ENCODE results near the gene CPTP.

CPTP gene

GRCh38 chr1:1320666-1321448 is 3.7 kb upstream of the CPTP start:
- no peak for DNase-seq

- no peak for DNase-seq
Measured at GRCh38 chr1:1321477-1321876, 3.1 kb upstream of the CPTP start.

DNA sequence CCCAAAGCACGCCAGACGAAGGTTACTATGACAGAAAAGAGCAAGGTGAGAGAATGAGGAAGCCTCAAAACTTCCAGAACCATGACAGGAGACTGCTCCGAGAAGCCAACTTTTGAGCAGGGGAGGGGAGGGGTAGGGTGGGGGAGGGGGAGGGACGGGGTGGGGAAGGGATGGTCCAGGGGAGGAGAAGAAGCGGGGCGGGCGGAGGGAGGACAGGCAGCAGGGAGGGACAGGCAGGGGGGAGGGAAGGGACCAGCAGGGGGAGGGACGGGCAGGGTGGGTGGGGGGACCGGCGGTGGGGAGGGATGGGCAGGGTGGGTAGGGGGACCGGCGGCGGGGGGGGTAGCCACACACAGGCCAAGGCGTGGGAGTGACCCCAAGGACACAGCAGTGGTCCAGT is 2.2 kb upstream of the CPTP start:
- no peak for DNase-seq

- DNase-seq, result no peak
Measured at GRCh38 chr1:1322952-1323351, 1.6 kb upstream of the CPTP start.

DNA sequence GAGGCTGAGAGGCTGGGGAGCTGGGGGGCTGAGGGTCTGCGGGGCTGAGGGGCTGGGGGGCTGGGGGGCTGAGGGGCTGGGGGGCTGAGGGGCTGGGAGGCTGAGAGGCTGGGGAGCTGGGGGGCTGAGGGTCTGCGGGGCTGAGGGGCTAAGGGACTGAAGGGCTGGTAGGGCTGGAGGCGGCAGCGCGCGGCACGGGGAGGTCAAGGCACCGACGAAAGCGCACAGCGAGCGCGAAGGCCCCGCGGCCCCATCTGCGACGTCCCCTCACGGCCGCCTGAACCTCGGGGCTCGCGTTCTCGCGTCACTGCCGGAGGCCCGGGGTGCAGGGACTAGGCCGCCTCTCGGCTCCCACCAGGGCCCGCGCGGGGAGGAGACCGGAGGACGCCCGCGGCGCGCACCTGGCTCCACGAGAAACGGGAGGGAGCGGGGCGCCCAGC is 498 bp upstream of the CPTP start:
- DNase-seq, result no peak

DNA sequence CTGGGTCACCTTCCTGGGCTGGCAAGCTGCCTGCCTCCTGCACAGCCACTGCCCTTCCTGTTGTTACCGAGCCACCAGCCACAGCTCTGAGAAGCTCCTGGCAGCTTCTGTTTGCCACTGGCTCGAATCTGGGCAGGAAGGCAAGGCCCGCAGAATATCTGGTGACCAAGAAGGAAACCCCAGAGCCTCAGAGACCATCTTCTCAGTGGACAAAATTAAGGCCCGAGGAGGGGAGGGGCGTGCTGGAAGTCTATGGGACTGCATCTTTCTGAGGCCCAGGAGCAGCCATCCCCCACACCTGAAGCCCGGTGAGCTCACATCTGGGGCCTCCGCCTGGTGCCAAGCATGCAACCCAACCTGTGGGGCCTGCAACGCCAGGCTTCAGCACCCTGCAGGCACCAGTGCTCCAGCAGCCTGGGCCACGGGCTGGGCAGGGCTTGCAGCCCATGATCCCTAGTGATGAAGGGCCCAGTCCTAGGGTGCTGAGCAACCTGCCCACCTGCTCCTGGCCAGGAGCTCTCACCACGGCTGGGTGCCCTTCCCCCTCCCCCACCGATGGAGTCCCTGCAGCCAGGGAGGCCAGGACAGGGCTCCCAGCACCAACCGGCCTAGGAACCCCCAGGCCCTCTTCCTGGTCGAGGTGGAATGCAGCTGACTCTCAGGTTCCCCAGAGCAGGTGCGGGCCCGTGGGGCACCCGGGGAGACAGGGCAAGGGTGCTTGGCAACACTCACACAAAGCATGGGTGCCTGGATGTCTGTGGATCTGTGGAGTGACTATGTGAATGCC is 879 bp downstream of the CPTP start:
- DNase-seq, result no peak

DNA sequence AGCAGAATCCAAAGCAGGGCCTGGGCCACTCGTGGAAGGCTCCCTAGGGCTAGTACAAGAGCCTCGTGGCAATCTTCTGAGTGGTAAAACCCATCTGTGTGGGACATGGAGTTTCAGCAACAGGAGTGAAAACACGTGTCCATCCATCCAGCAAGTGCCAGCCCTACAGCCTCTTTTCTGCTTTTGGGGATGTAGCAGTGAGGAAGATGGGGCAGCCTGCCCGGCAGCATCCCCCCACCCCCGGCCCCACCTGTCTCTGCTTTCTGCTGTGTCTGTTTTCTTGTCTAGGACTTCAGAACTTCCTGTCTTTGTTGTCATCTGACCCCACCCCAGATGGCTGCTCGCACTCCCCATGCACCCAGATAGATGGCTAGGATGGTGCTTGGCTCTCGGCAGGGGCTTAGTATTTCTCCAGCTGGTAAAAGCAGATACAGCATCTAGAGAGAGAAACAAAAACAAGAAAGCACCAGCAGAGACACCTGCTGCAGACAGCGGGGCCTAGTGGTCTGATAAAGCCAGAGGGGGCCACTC is 1.5 kb downstream of the CPTP start:
- DNase-seq, result no peak

GRCh38 chr1:1327291-1327690 is 2.7 kb downstream of the CPTP start:
- DNase-seq, result no peak

GRCh38 chr1:1328254-1328653 is 3.7 kb downstream of the CPTP start:
- DNase-seq, result no peak

DNA sequence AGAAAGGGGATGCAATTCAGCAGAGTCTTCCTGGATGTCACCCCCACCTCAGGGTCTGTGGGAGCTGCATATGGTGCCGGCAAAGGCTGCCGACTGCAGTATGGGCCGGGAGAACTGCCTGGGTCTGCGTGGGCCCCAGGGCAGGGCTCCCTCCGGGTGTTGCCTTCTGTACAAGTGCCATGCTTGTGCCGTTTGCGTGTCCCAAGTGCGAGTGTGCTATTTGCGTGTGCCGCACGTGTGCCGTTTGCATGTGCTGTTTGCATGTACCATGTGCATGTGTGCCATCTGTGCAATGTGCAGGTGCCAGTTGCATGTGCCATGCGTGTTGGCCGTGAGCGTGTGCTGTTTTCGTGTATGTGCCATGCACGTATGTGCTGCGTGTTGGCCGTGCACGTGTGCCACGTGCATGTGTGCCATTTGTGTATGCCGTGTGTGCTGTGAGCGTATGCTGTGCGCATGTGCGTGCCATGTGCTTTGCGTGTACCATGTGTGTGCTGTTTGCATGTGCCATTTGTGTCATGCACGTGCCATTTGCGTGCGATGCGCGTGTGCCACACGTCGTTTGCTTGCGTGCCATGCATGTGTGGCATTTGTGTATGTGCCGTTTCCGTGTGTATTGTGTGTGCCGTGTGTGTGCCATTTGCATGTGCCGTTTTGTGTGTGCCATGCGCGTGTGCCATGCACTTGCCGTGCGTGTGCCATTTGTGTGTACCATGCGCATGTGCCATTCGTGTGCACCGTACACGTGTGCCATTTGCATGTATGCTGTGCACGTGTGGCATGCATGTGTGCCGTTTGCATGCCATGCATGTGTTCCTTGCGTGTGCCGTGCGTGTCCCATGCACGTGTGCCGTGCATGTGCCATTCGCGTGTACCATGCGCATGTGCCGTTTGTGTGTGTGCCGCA is 5.0 kb downstream of the CPTP start:
- DNase-seq, result no peak

- DNase-seq, result no peak
Measured at GRCh38 chr1:1330366-1331067, 5.9 kb downstream of the CPTP start.

- no peak for DNase-seq
Measured at GRCh38 chr1:1331068-1331965, 6.7 kb downstream of the CPTP start, which contains the start of gene TAS1R3. TAS1R3 (plus strand) TSS chr1:1331280; CDS start chr1:1331346, 66 bp downstream.

DNA sequence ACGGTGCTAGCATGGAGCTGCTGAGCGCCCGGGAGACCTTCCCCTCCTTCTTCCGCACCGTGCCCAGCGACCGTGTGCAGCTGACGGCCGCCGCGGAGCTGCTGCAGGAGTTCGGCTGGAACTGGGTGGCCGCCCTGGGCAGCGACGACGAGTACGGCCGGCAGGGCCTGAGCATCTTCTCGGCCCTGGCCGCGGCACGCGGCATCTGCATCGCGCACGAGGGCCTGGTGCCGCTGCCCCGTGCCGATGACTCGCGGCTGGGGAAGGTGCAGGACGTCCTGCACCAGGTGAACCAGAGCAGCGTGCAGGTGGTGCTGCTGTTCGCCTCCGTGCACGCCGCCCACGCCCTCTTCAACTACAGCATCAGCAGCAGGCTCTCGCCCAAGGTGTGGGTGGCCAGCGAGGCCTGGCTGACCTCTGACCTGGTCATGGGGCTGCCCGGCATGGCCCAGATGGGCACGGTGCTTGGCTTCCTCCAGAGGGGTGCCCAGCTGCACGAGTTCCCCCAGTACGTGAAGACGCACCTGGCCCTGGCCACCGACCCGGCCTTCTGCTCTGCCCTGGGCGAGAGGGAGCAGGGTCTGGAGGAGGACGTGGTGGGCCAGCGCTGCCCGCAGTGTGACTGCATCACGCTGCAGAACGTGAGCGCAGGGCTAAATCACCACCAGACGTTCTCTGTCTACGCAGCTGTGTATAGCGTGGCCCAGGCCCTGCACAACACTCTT is 7.6 kb downstream of the CPTP start:
- no peak for DNase-seq

DNA sequence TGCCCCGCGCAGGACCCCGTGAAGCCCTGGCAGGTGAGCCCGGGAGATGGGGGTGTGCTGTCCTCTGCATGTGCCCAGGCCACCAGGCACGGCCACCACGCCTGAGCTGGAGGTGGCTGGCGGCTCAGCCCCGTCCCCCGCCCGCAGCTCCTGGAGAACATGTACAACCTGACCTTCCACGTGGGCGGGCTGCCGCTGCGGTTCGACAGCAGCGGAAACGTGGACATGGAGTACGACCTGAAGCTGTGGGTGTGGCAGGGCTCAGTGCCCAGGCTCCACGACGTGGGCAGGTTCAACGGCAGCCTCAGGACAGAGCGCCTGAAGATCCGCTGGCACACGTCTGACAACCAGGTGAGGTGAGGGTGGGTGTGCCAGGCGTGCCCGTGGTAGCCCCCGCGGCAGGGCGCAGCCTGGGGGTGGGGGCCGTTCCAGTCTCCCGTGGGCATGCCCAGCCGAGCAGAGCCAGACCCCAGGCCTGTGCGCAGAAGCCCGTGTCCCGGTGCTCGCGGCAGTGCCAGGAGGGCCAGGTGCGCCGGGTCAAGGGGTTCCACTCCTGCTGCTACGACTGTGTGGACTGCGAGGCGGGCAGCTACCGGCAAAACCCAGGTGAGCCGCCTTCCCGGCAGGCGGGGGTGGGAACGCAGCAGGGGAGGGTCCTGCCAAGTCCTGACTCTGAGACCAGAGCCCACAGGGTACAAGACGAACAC is 8.3 kb downstream of the CPTP start:
- no peak for DNase-seq

DNA sequence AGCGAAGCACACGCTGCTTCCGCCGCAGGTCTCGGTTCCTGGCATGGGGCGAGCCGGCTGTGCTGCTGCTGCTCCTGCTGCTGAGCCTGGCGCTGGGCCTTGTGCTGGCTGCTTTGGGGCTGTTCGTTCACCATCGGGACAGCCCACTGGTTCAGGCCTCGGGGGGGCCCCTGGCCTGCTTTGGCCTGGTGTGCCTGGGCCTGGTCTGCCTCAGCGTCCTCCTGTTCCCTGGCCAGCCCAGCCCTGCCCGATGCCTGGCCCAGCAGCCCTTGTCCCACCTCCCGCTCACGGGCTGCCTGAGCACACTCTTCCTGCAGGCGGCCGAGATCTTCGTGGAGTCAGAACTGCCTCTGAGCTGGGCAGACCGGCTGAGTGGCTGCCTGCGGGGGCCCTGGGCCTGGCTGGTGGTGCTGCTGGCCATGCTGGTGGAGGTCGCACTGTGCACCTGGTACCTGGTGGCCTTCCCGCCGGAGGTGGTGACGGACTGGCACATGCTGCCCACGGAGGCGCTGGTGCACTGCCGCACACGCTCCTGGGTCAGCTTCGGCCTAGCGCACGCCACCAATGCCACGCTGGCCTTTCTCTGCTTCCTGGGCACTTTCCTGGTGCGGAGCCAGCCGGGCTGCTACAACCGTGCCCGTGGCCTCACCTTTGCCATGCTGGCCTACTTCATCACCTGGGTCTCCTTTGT is 9.1 kb downstream of the CPTP start:
- no peak for DNase-seq

GRCh38 chr1:1334835-1335234 is 10.2 kb downstream of the CPTP start:
- DNase-seq, result no peak

GRCh38 chr1:1335283-1335682 is 10.7 kb downstream of the CPTP start:
- DNase-seq, result no peak

- no peak for DNase-seq
Measured at GRCh38 chr1:1335792-1336248, 11.2 kb downstream of the CPTP start.

GRCh38 chr1:1336446-1336845 is 11.8 kb downstream of the CPTP start:
- DNase-seq, result no peak

Measured in NCI-H1417 treated with DMSO at 0.1 percent for 48 hours (cell line).